B cell (primary cell): ENCODE results near the gene ADGRF1. TPM values are rescaled to one million over a fixed set of nuclear protein-coding genes. Genes with fewer than 3 reads are reported as not detected.

ENCODE experiments used
- ATAC-seq: fragments of 200-7000 bp; cut with Tn5 transposase; one replicate; pipeline ENCODE4 v1.10.0; 2021; ENCODE audit warnings: low read depth, mild to moderate bottlenecking, moderate number of reproducible peaks, moderate library complexity
- CTCF ChIA-PET: fragments of 350-600 bp; sonication (Branson Sonifier 250); formaldehyde crosslinking; loops from one replicate; lab custom pipeline; 2021; ENCODE audit warnings: antibody characterized with exemption, inconsistent platforms; lab: Charles Lee
- POLR2A ChIA-PET: fragments of 350-600 bp; sonication (Branson Sonifier 250); formaldehyde crosslinking; loops from one replicate; lab custom pipeline; 2021; ENCODE audit warnings: antibody characterized with exemption; lab: Charles Lee
- DNase-seq: peaks from one replicate; pipeline ENCODE4 v3.0.0; 2013
- H2AFZ ChIP-seq: 2 replicates; pipeline ENCODE4 v1.6.1; 2012; ENCODE audit warnings: mild to moderate bottlenecking, low read depth, low read length; ENCODE audit not compliant: insufficient read depth, poor library complexity, severe bottlenecking
- H3K27ac ChIP-seq, 2 donors: 1 replicate in 1 of 2; 2 replicates in 1 of 2; pipeline ENCODE4 v1.5.1; 2012 to 2013; ENCODE audit warnings: low read length in 2 of 2, mild to moderate bottlenecking in 2 of 2, moderate library complexity in 1 of 2
- H3K27me3 ChIP-seq, 4 experiments: fragments of 200-600 bp in 1 of 4; sonication (generic) in 1 of 4; replicated peaks in 1 of 4; 1 replicate in 2 of 4; 2 replicates in 2 of 4; pipeline versions ENCODE4 v1.6.1 to v1.7.0; 2013 to 2016; ENCODE audit warnings: low read length in 3 of 4, mild to moderate bottlenecking in 2 of 4, mixed read lengths in 1 of 4, moderate library complexity in 1 of 4; ENCODE audit not compliant: insufficient read depth in 4 of 4, control insufficient read depth in 3 of 4; ENCODE audit errors: control extremely low read depth in 1 of 4
- H3K36me3 ChIP-seq, 2 experiments: replicated peaks in 1 of 2; 1 replicate in 1 of 2; 2 replicates in 1 of 2; pipeline versions ENCODE4 v1.6.1 to v1.7.1; 2013; ENCODE audit warnings: low read length in 1 of 2; ENCODE audit not compliant: insufficient read depth in 2 of 2, control insufficient read depth in 1 of 2; ENCODE audit errors: control extremely low read depth in 1 of 2, extremely low read depth in 1 of 2
- H3K4me1 ChIP-seq, 2 donors: fragments of 200-600 bp in 1 of 2; sonication (generic) in 1 of 2; 1 replicate in 1 of 2; 2 replicates in 1 of 2; pipeline versions ENCODE4 v1.5.1 to v1.6.1; 2013 to 2017; ENCODE audit warnings: low read length in 2 of 2; ENCODE audit not compliant: control insufficient read depth in 2 of 2, insufficient read depth in 2 of 2
- H3K4me2 ChIP-seq: replicated peaks from 2 replicates; pipeline ENCODE3; 2012; ENCODE audit warnings: mild to moderate bottlenecking, low read depth, low read length; ENCODE audit not compliant: poor library complexity, severe bottlenecking
- H3K4me3 ChIP-seq, 5 experiments: fragments of 200-600 bp in 1 of 5; sonication (generic) in 1 of 5; 1 replicate in 3 of 5; 2 replicates in 2 of 5; pipeline versions ENCODE4 v1.5.1 to v1.7.0; 2011 to 2016; ENCODE audit warnings: low read length in 4 of 5, mild to moderate bottlenecking in 4 of 5, low read depth in 2 of 5, control low read depth in 1 of 5, moderate library complexity in 1 of 5; ENCODE audit not compliant: insufficient read depth in 1 of 5; ENCODE audit errors: control extremely low read depth in 1 of 5, extremely low read depth in 1 of 5
- H3K79me2 ChIP-seq: fragments of 200-600 bp; sonication (generic); one replicate; pipeline ENCODE4 v1.6.0; 2016; ENCODE audit warnings: low read length; ENCODE audit not compliant: control insufficient read depth, insufficient read depth
- H3K9ac ChIP-seq: fragments of 200-600 bp; sonication (generic); 2 replicates; pipeline ENCODE4 v1.6.1; 2017; ENCODE audit warnings: mild to moderate bottlenecking, low read length, moderate library complexity
- H3K9me3 ChIP-seq, 3 donors: one replicate each; pipeline versions ENCODE4 v1.6.1 to v1.7.1; 2013; ENCODE audit warnings: low read length in 2 of 3; ENCODE audit not compliant: control insufficient read depth in 2 of 3, insufficient read depth in 1 of 3; ENCODE audit errors: control extremely low read depth in 1 of 3
- H4K20me1 ChIP-seq: 2 replicates; pipeline ENCODE4 v1.6.0; 2012; ENCODE audit warnings: mild to moderate bottlenecking, low read length; ENCODE audit not compliant: insufficient read depth, control insufficient read depth, poor library complexity, severe bottlenecking
- H3K27ac Mint-ChIP-seq: one replicate; pipeline ENCODE4 v1.8.0; 2021; ENCODE audit warnings: mixed read lengths
- H3K27me3 Mint-ChIP-seq: one replicate; pipeline ENCODE4 v1.8.0; 2021; ENCODE audit warnings: mixed read lengths
- H3K4me1 Mint-ChIP-seq: one replicate; pipeline ENCODE4 v1.8.0; 2021; ENCODE audit warnings: mixed read lengths
- H3K4me3 Mint-ChIP-seq: one replicate; pipeline ENCODE4 v1.8.0; 2021; ENCODE audit warnings: mixed read lengths
- H3K9me3 Mint-ChIP-seq: one replicate; pipeline ENCODE4 v1.8.0; 2022; ENCODE audit warnings: mixed read lengths; ENCODE audit not compliant: insufficient read depth
- CTCF ChIP-seq: fragments of 200-600 bp; IDR thresholded peaks from one replicate; pipeline ENCODE4 v1.8.0; 2022; ENCODE audit warnings: antibody characterized with exemption, mild to moderate bottlenecking
- EZH2 ChIP-seq: IDR thresholded peaks from 2 replicates; pipeline ENCODE4 v1.6.1; 2012; ENCODE audit warnings: borderline replicate concordance, low read depth, mild to moderate bottlenecking, moderate library complexity, low read length; ENCODE audit not compliant: insufficient read depth, poor library complexity, severe bottlenecking
- WGBS: methylation state at CpG from one replicate; pipeline ENCODE4 v1.1.5; 2013; ENCODE audit warnings: missing lambda C conversion rate; ENCODE audit not compliant: insufficient coverage; 5-methylcytosine and 5-hydroxymethylcytosine counted together
- intact Hi-C: fragments of 100-400 bp; cut with micrococcal nuclease; formaldehyde crosslinking; loops from one replicate; pipeline ENCODE4 v1.10.0; 2022
- polyA plus RNA-seq: library from polyadenylated mRNA; depleted of rRNA; stranded (reverse); fragments of >200 nt; gene quantifications from 2 replicates; pipeline ENCODE4 v1.2.3, GENCODE V29; 2012
- total RNA-seq, 2 donors: library from RNA; stranded (reverse); fragments of 120-200 nt in 1 of 2; gene quantifications; 1 replicate in 1 of 2; 2 replicates in 1 of 2; pipeline versions ENCODE4 v1.2.3 to v1.2.4, GENCODE V29; 2013 to 2022

Gene ADGRF1
- total and polyA plus RNA-seq, 2 donors (not counting 1 experiment from before 2014, with no cell fraction given): not detected

GRCh38 chr6:46979206-46979605, 62.9 kb downstream of the ADGRF1 start:
- Mint-ChIP-seq H3K27ac (no peak overlapping the region), H3K9me3 (no peaks in the 10 kb centered on the region), H3K4me3 (no peak overlapping the region), H3K4me1 (no peaks in the 10 kb centered on the region), H3K27me3 (peaks cover 5% of the 10 kb centered on the region)
- ChIA-PET POLR2A (no interaction called here), CTCF (no interaction called here)
- DNase-seq: no peak
- H3K4me1 ChIP-seq: no peaks in the 10 kb centered on the region
- H3K4me2 ChIP-seq: no peak overlapping the region
- no peak for ATAC-seq
- H2AFZ ChIP-seq: no peak overlapping the region
- no peak overlapping the region for H3K4me3 ChIP-seq
- H3K9me3 ChIP-seq: no peaks in the 10 kb centered on the region
- intact Hi-C loops: no loop called here
- 100% methylated on average over 1 of the region's 4 CpGs for WGBS
- no peaks in the 10 kb centered on the region for H3K36me3 ChIP-seq
- H3K27ac ChIP-seq: no peak overlapping the region
- no peaks in the 10 kb centered on the region for H3K27me3 ChIP-seq
- H3K9ac ChIP-seq: no peak overlapping the region
- TF ChIP-seq CTCF (no peak), EZH2 (no peak)
- H3K79me2 ChIP-seq: no peaks in the 10 kb centered on the region
- no peaks in the 10 kb centered on the region for H4K20me1 ChIP-seq

- Mint-ChIP-seq H3K27ac (no peak overlapping the region), H3K4me1 (no peaks in the 10 kb centered on the region), H3K9me3 (no peaks in the 10 kb centered on the region), H3K27me3 (peaks cover 9% of the 10 kb centered on the region), H3K4me3 (no peak overlapping the region)
- Histone ChIP-seq H3K9me3 (no peaks in the 10 kb centered on the region), H3K4me3 (no peak overlapping the region), H2AFZ (no peak overlapping the region), H3K27me3 (no peaks in the 10 kb centered on the region), H3K4me2 (no peak overlapping the region), H4K20me1 (no peaks in the 10 kb centered on the region), H3K4me1 (no peaks in the 10 kb centered on the region), H3K9ac (no peak overlapping the region), H3K27ac (no peak overlapping the region), H3K36me3 (no peaks in the 10 kb centered on the region), H3K79me2 (no peaks in the 10 kb centered on the region)
- DNase-seq (no peak), ATAC-seq (no peak)
- ChIA-PET CTCF (no interaction called here), POLR2A (no interaction called here)
- intact Hi-C loops: no loop called here
- TF ChIP-seq EZH2 (no peak), CTCF (no peak)
- no CpG with 5 or more reads among the region's 1 CpG for WGBS
These were observed 67.3 kb downstream of the ADGRF1 start for GRCh38 chr6:46974786-46975185.
